GM12891 (cell line): ENCODE measurements around the gene GPR107.

Source experiments
- POLR2A ChIP-seq: IDR thresholded peaks from 2 replicates; pipeline ENCODE4 v1.6.1; 2011; ENCODE audit warnings: low read depth, low read length, control low read depth
- POLR2AphosphoS5 ChIP-seq: IDR thresholded peaks from 2 replicates; pipeline ENCODE4 v1.6.1; 2011; ENCODE audit warnings: low read depth, low read length, control low read depth
- POU2F2 ChIP-seq: IDR thresholded peaks from 2 replicates; pipeline ENCODE4 v1.6.1; 2011; ENCODE audit warnings: low read depth, mild to moderate bottlenecking, control low read depth, low read length, moderate library complexity
- SPI1 ChIP-seq: IDR thresholded peaks from 2 replicates; pipeline ENCODE4 v1.6.1; 2011; ENCODE audit warnings: low read depth, low read length, control low read depth
- TAF1 ChIP-seq: IDR thresholded peaks from 2 replicates; pipeline ENCODE4 v1.6.1; 2011; ENCODE audit warnings: low read depth, low read length, control low read depth

DNA sequence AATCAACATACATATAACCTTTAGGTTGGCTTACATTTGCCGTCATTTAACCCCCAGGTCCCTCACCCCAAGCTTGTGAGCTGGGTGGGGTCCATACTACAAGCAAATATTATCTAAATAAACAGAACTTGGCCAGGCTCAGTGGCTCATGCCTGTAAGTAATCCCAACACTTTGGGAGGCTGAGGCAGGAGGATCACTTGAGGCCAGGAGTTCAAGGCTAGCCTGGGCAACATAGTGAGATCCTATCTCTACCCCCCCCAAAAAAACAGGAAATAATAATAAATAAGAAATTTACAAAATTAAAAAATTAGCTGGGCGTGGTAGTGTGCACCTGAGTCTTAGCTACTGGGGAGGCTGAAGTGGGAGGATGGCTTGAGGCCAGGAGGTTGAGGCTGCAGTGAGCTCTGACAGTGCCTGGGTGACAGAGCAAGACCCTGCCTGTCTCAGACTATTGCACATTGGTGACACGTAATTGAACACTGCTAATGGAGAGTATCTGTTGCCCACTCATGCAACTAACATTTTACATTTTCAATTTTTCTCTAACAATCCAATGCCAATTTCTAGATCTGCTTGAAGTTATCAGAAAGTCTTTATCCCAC lies 29.6 kb upstream of the GPR107 start:
- TF ChIP-seq POLR2A, result peak; percentile 84
- TF ChIP-seq POLR2AphosphoS5, result peak; percentile 75; the same call in 1 of the 2 replicates
- no peak for TF ChIP-seq POU2F2
- TF ChIP-seq SPI1, result no peak
- no peak for TF ChIP-seq TAF1
